Heart right ventricle (tissue), 16 donors: ENCODE measurements around the gene TM7SF3. TPM values are rescaled to one million over a fixed set of nuclear protein-coding genes. Genes with fewer than 3 reads are reported as not detected.

ENCODE experiments used
- ATAC-seq, 8 donors: fragments of 200-7000 bp; cut with Tn5 transposase; one replicate each; pipeline ENCODE4 v1.9.1; 2020; ENCODE audit warnings: mild to moderate bottlenecking in 8 of 8, moderate library complexity in 8 of 8, moderate number of reproducible peaks in 1 of 8
- DNase-seq, 2 donors: peaks; one replicate each; pipeline ENCODE4 v3.0.0-alpha.2; 2020
- H3K27ac ChIP-seq, 10 donors: fragments of 200-600 bp; sonication (generic) in 2 of 10; one replicate each; pipeline versions ENCODE4 v1.5.0 to v1.8.0; 2020 to 2022; ENCODE audit warnings: mild to moderate bottlenecking in 3 of 10
- H3K27me3 ChIP-seq, 7 donors: fragments of 200-600 bp; one replicate each; pipeline ENCODE4 v1.8.0; 2021 to 2022; ENCODE audit warnings: mild to moderate bottlenecking in 2 of 7
- H3K36me3 ChIP-seq, 9 donors: fragments of 200-600 bp; sonication (generic) in 1 of 9; one replicate each; pipeline versions ENCODE4 v1.5.0 to v1.8.0; 2020 to 2022; ENCODE audit warnings: mild to moderate bottlenecking in 2 of 9
- H3K4me1 ChIP-seq, 9 donors: fragments of 200-600 bp; sonication (generic) in 1 of 9; one replicate each; pipeline versions ENCODE4 v1.5.0 to v1.8.0; 2020 to 2022; ENCODE audit warnings: mild to moderate bottlenecking in 4 of 9
- H3K4me3 ChIP-seq, 10 donors: fragments of 200-600 bp; sonication (generic) in 2 of 10; one replicate each; pipeline versions ENCODE4 v1.5.0 to v1.8.0; 2020 to 2022; ENCODE audit warnings: mild to moderate bottlenecking in 7 of 10, moderate library complexity in 2 of 10
- H3K9me3 ChIP-seq, 11 donors: fragments of 200-600 bp in 10 of 11; sonication (generic) in 2 of 11; one replicate each; pipeline versions ENCODE4 v1.5.0 to v1.8.0; 2013 to 2022; ENCODE audit warnings: mild to moderate bottlenecking in 2 of 11, control low read depth in 1 of 11, moderate library complexity in 1 of 11
- WGBS, 2 donors: extraction: QIAGEN DNeasy Blood & Tissue Kit; methylation state at CpG; one replicate each; pipeline ENCODE4 v1.1.7; 2013; ENCODE audit warnings: inconsistent platforms in 1 of 2; 5-methylcytosine and 5-hydroxymethylcytosine counted together
- intact Hi-C, 10 donors: fragments of 100-400 bp; cut with DNase I; formaldehyde crosslinking; loops; one replicate each; pipeline versions ENCODE4 v1.11.1 to v1.14.2; 2022
- polyA plus RNA-seq, 2 donors: library from polyadenylated mRNA; stranded (reverse); fragments of 200-250 nt; gene quantifications; one replicate each; pipeline ENCODE4 v1.2.3, GENCODE V29; 2013
- total RNA-seq, 10 donors: library from RNA; stranded (reverse); fragmentation: NEBNext Ultra II Directional in 3 of 10; extraction: Animal tissue kit (Norgen Biotek cat#: 25700) in 3 of 10; gene quantifications; one replicate each; pipeline versions ENCODE4 v1.2.1 to v1.2.4, GENCODE V29; 2021 to 2023
- TF ChIP-seq, protein P1 (sequence below), 9 donors: fragments of 200-600 bp; sonication (generic) in 2 of 9; IDR thresholded peaks; one replicate each; pipeline versions ENCODE4 v1.5.0 to v1.8.0; 2021 to 2022; ENCODE audit warnings: antibody characterized with exemption in 9 of 9, mild to moderate bottlenecking in 5 of 9, moderate library complexity in 1 of 9
- donor health status: Arrhythmogenic right ventricular cardiomyopathy.
- donor health status: ischemic (EF 13 %, LVEDD 7.1; RV severe dilation, severe dysfunction).
- donor health status: healthy with polysubstance abuse.
- donor health status: DM: no; HTN: yes; CAD: no.
- donor health status: DM: no; HTN: no; CAD: no.
- donor health status: ischemic (EF 25% LVEDD 6.9; RV normal size, moderate dysfunction).
- donor health status: ischemic (EF 25% LVEDD 5.7; RV mildly dilated, moderate dysfunction).
- donor health status: healthy.
- donor health status: DM: yes; HTN: yes; CAD: no.
- donor health status: Ischemic cardiomyopathy.
- donor health status: ischemic (EF 35%, LVEDD 5.7; RV mildly dilated, moderate dysfunction).
- donor health status: nonischemic (EF 11% LVEDD 7.7; RV severe dilation, severe dysfunction).
- donor health status: DM: yes; HTN: yes; CAD: no.
- donor health status: PGD.
- donor health status: ischemic (EF 29% LVEDD 5.4; RV normal size, mild dysfunction).
- donor health status: nonischemic (EF 23%, LVEDD 6.1; RV moderate dilation, normal function).

Gene TM7SF3
- total and polyA plus RNA-seq, 12 donors, result 8.6 to 29.3 (median 22.8) TPM

DNA sequence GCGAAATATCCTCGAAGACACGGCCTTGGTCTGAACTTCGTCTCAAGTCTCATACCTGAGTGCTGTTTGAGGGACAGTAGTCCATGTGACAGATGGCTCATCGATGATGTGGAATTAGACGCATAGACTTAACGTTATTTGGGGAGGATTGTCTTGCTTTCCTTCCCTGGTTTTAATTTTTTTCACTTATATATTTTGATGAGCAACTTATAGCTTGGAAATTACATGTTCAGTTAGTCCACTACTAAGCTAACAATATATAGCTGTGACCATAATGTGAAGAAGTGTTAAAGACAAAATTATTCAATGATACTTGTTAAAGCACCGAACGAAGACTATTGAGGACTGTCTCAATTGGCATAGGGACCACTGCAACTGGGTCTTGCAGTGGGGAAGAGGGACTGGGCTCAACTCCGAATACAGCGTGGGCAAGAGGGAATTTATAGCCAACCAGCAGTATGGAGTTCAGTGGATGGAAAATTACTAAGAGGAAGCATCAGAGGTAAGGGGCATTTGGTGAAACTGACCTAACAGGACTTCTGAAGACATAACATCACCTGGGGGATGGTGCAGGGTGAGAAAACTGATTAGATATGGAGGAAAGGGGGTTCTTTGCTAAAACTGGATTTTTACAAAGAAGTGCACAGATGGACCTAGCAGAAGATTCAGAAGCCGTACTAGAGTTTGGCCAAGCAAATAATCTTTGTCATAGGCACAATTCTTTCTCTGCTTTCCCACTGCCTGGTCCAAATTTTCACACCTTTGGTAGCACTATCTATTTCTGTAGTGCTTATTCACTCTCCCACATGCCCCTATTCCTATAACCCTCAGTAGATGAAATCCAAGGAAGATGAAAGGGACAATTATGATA, 910 bp upstream of the TM7SF3 start:
- ATAC-seq (peak in 4 of 8 donors; percentile 13 to 56 (median 30)), DNase-seq (no peak)
- TF ChIP-seq, protein P1, sequence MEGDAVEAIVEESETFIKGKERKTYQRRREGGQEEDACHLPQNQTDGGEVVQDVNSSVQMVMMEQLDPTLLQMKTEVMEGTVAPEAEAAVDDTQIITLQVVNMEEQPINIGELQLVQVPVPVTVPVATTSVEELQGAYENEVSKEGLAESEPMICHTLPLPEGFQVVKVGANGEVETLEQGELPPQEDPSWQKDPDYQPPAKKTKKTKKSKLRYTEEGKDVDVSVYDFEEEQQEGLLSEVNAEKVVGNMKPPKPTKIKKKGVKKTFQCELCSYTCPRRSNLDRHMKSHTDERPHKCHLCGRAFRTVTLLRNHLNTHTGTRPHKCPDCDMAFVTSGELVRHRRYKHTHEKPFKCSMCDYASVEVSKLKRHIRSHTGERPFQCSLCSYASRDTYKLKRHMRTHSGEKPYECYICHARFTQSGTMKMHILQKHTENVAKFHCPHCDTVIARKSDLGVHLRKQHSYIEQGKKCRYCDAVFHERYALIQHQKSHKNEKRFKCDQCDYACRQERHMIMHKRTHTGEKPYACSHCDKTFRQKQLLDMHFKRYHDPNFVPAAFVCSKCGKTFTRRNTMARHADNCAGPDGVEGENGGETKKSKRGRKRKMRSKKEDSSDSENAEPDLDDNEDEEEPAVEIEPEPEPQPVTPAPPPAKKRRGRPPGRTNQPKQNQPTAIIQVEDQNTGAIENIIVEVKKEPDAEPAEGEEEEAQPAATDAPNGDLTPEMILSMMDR (IDR thresholded peaks at IDR 0.05), result no peak
- H3K4me1 ChIP-seq, result peaks cover 0 to 52% (median 39%) of the 10 kb centered on the region in 9 donors
- H3K9me3 ChIP-seq, result no peaks in the 10 kb centered on the region
- 53% methylated on average over 12 of the region's 12 CpGs for WGBS, 2 donors
- peak overlapping the region; percentile 60 to 98 (median 79) for H3K4me3 ChIP-seq
- peak overlapping the region; percentile 73 to 95 (median 92) for H3K27ac ChIP-seq
- intact Hi-C loops, result loop anchor here in 9 of 10 donors (1.0 to 10.0 kb wide), 12 partner anchors 76 to 292 kb away; partner anchors contain the start of genes FGFR1OP2 (in 9 of the 9), INTS13 (in 6 of the 9), STK38L (in 2 of the 9) and ITPR2 (in 1 of the 9)
- no peaks in the 10 kb centered on the region for H3K27me3 ChIP-seq
- peaks cover 0 to 4% (median 0%) of the 10 kb centered on the region in 9 donors for H3K36me3 ChIP-seq

- Histone ChIP-seq H3K36me3 (peaks cover 0 to 4% (median 0%) of the 10 kb centered on the region in 9 donors), H3K9me3 (no peaks in the 10 kb centered on the region), H3K4me1 (peaks cover 0 to 54% (median 39%) of the 10 kb centered on the region in 9 donors), H3K27me3 (no peaks in the 10 kb centered on the region), H3K27ac (peak overlapping the region; percentile 73 to 95 (median 92)), H3K4me3 (peak overlapping the region; percentile 60 to 98 (median 79))
- intact Hi-C loops, result loop anchor here in 9 of 10 donors (1.0 to 10.0 kb wide), 10 partner anchors 75 to 293 kb away; partner anchors contain the start of genes FGFR1OP2 (in 9 of the 9), INTS13 (in 6 of the 9), STK38L (in 2 of the 9) and ITPR2 (in 1 of the 9)
- no peak for DNase-seq
- TF ChIP-seq, protein P1 (IDR thresholded peaks at IDR 0.05), result no peak
- WGBS, 2 donors, result 0 to 1% methylated on average over 13 of the region's 13 CpGs
- peak in 7 of 8 donors; percentile 21 to 45 (median 32) for ATAC-seq
Measured at GRCh38 chr12:27013611-27014084, 536 bp downstream of the TM7SF3 start.

- ATAC-seq (no peak), DNase-seq (no peak)
- H3K9me3 ChIP-seq, result no peaks in the 10 kb centered on the region
- H3K4me3 ChIP-seq, result peak overlapping the region in 6 of 10 donors; percentile 68 to 98 (median 92)
- H3K4me1 ChIP-seq, result peaks cover 0 to 54% (median 39%) of the 10 kb centered on the region in 9 donors
- TF ChIP-seq, protein P1 (IDR thresholded peaks at IDR 0.05), result no peak
- intact Hi-C loops, result loop anchor here in 8 of 10 donors (5.0 to 10.0 kb wide), 6 partner anchors 76 to 232 kb away; partner anchors contain the start of genes FGFR1OP2 (in 6 of the 8), INTS13 (in 6 of the 8), STK38L (in 2 of the 8) and ITPR2 (in 1 of the 8)
- WGBS, 2 donors, result 74 to 84% methylated on average over 5 of the region's 5 CpGs
- H3K27me3 ChIP-seq, result no peaks in the 10 kb centered on the region
- peak overlapping the region in 3 of 10 donors; percentile 90 to 92 (median 91) for H3K27ac ChIP-seq
- peaks cover 0 to 4% (median 0%) of the 10 kb centered on the region in 9 donors for H3K36me3 ChIP-seq
Measured at GRCh38 chr12:27012982-27013255, 1.3 kb downstream of the TM7SF3 start.
